ENCODE results near the gene ESCO1. TPM values are rescaled to one million over a fixed set of nuclear protein-coding genes. Genes with fewer than 3 reads are reported as not detected.
"Not testable (repeated sequence)": the region's sequence is repeated elsewhere in the genome, so short reads cannot be mapped to it uniquely, and the experiment has no call there.

ESCO1 gene
- total and polyA plus RNA-seq, 2 experiments from 2014 or later: 10.9 to 22.0 TPM

GRCh38 chr18:21593540-21594257 is 6.8 kb downstream of the ESCO1 start:
- TF ChIP-seq EZH2phosphoT487 (IDR thresholded peaks at IDR 0.05; ENCODE audit: low read depth, severe bottlenecking, unreplicated experiment) (no peak), CTCF (IDR thresholded peaks at IDR 0.05; ENCODE audit: poor library complexity) (no peak), EZH2 (IDR thresholded peaks at IDR 0.05; ENCODE audit: borderline replicate concordance) (no peak)
- no peak for DNase-seq (ENCODE audit: low spot score)
- no peak overlapping the region for H2AFZ ChIP-seq
- no peak overlapping the region for H3K27ac ChIP-seq
- no peaks in the 10 kb centered on the region for H3K27me3 ChIP-seq
- peaks cover 81% of the 10 kb centered on the region for H3K79me2 ChIP-seq
- H3K4me3 ChIP-seq: no peak overlapping the region
- no peaks in the 10 kb centered on the region for H3K36me3 ChIP-seq (replicated peaks; ENCODE audit: insufficient read depth, low read depth)
- H4K20me1 ChIP-seq (ENCODE audit: insufficient read depth, poor library complexity, severe bottlenecking): peaks cover 21% of the 10 kb centered on the region
- peaks cover 2% of the 10 kb centered on the region for H3K4me1 ChIP-seq (ENCODE audit: insufficient read depth)
- no peaks in the 10 kb centered on the region for H3K9me3 ChIP-seq (ENCODE audit: low read depth)
- 96% methylated on average over 3 of the region's 7 CpGs for WGBS (ENCODE audit: low lambda C conversion rate, missing lambda C conversion rate)
- H3K4me2 ChIP-seq: no peak overlapping the region
- H3K9me2 ChIP-seq (replicated peaks; ENCODE audit: insufficient read depth): no peaks in the 10 kb centered on the region

- not testable (repeated sequence) for H3K4me1 ChIP-seq (ENCODE audit: insufficient read depth); H3K27ac ChIP-seq; DNase-seq (ENCODE audit: low spot score); H3K9me3 ChIP-seq (ENCODE audit: low read depth); H3K36me3 ChIP-seq (replicated peaks; ENCODE audit: insufficient read depth, low read depth); H3K9me2 ChIP-seq (replicated peaks; ENCODE audit: insufficient read depth); H3K27me3 ChIP-seq; H3K4me3 ChIP-seq; H3K4me2 ChIP-seq; H2AFZ ChIP-seq
- H4K20me1 ChIP-seq (ENCODE audit: insufficient read depth, poor library complexity, severe bottlenecking): peaks cover 20% of the 10 kb centered on the region
- whole genome bisulfite sequencing (ENCODE audit: low lambda C conversion rate, missing lambda C conversion rate): no CpG with 5 or more reads among the region's 33 CpGs
- H3K79me2 ChIP-seq: peaks cover 81% of the 10 kb centered on the region
Observed at GRCh38 chr18:21592361-21592760, 8.1 kb downstream of the ESCO1 start.

- H4K20me1 ChIP-seq (ENCODE audit: insufficient read depth, poor library complexity, severe bottlenecking): peaks cover 13% of the 10 kb centered on the region
- TF ChIP-seq EZH2 (IDR thresholded peaks at IDR 0.05; ENCODE audit: borderline replicate concordance) (no peak), CTCF (IDR thresholded peaks at IDR 0.05; ENCODE audit: poor library complexity) (no peak), EZH2phosphoT487 (IDR thresholded peaks at IDR 0.05; ENCODE audit: low read depth, severe bottlenecking, unreplicated experiment) (no peak)
- H3K9me3 ChIP-seq (ENCODE audit: low read depth): no peaks in the 10 kb centered on the region
- H3K4me3 ChIP-seq: no peak overlapping the region
- no peak for DNase-seq (ENCODE audit: low spot score)
- no peak overlapping the region for H3K27ac ChIP-seq
- no peaks in the 10 kb centered on the region for H3K36me3 ChIP-seq (replicated peaks; ENCODE audit: insufficient read depth, low read depth)
- no peak overlapping the region for H2AFZ ChIP-seq
- no peaks in the 10 kb centered on the region for H3K27me3 ChIP-seq
- H3K9me2 ChIP-seq (replicated peaks; ENCODE audit: insufficient read depth): no peaks in the 10 kb centered on the region
- H3K4me2 ChIP-seq: no peak overlapping the region
- no peaks in the 10 kb centered on the region for H3K4me1 ChIP-seq (ENCODE audit: insufficient read depth)
- WGBS (ENCODE audit: low lambda C conversion rate, missing lambda C conversion rate): 91% methylated on average over 5 of the region's 5 CpGs
- H3K79me2 ChIP-seq: peaks cover 77% of the 10 kb centered on the region
Observed at GRCh38 chr18:21584391-21584790, 16.1 kb downstream of the ESCO1 start.

GRCh38 chr18:21575656-21576055 is 24.8 kb downstream of the ESCO1 start:
- no peaks in the 10 kb centered on the region for H3K9me3 ChIP-seq (ENCODE audit: low read depth)
- DNase-seq (ENCODE audit: low spot score): no peak
- no peaks in the 10 kb centered on the region for H3K27me3 ChIP-seq
- H3K4me3 ChIP-seq: no peak overlapping the region
- H4K20me1 ChIP-seq (ENCODE audit: insufficient read depth, poor library complexity, severe bottlenecking): no peaks in the 10 kb centered on the region
- no peak overlapping the region for H3K27ac ChIP-seq
- H3K4me1 ChIP-seq (ENCODE audit: insufficient read depth): no peaks in the 10 kb centered on the region
- 96% methylated on average over 4 of the region's 4 CpGs for WGBS (ENCODE audit: low lambda C conversion rate, missing lambda C conversion rate)
- H3K4me2 ChIP-seq: no peak overlapping the region
- no peak overlapping the region for H2AFZ ChIP-seq
- H3K9me2 ChIP-seq (replicated peaks; ENCODE audit: insufficient read depth): no peaks in the 10 kb centered on the region
- TF ChIP-seq EZH2 (IDR thresholded peaks at IDR 0.05; ENCODE audit: borderline replicate concordance) (no peak), EZH2phosphoT487 (IDR thresholded peaks at IDR 0.05; ENCODE audit: low read depth, severe bottlenecking, unreplicated experiment) (no peak), CTCF (IDR thresholded peaks at IDR 0.05; ENCODE audit: poor library complexity) (no peak)
- peaks cover 32% of the 10 kb centered on the region for H3K79me2 ChIP-seq
- no peaks in the 10 kb centered on the region for H3K36me3 ChIP-seq (replicated peaks; ENCODE audit: insufficient read depth, low read depth)
